Measurements from ENCODE around the gene CFAP90. TPM values are rescaled to one million over a fixed set of nuclear protein-coding genes. Genes with fewer than 3 reads are reported as not detected.

CFAP90 gene
- total RNA-seq, 1 experiment from 2014 or later: 0.29 TPM

- H3K4me3 ChIP-seq (ENCODE audit: low read depth, low read length): no peak overlapping the region
- Mint-ChIP-seq H3K4me1 (ENCODE audit: low read depth, unreplicated experiment) (peaks cover 5% of the 10 kb centered on the region), H3K27ac (ENCODE audit: unreplicated experiment) (no peak overlapping the region), H3K36me3 (ENCODE audit: insufficient read depth, unreplicated experiment) (peaks cover 7% of the 10 kb centered on the region), H3K4me3 (ENCODE audit: unreplicated experiment) (no peak overlapping the region), H3K27me3 (ENCODE audit: insufficient read depth, unreplicated experiment) (no peaks in the 10 kb centered on the region), H3K9me3 (ENCODE audit: unreplicated experiment) (no peaks in the 10 kb centered on the region)
- H3K36me3 ChIP-seq (ENCODE audit: control insufficient read depth, insufficient read depth, low read length): no peaks in the 10 kb centered on the region
- ChIA-PET POLR2A (no interaction called here), CTCF (no interaction called here)
- no TSS peak for BruUV-seq (replicated peaks)
- intact Hi-C loops (cut with micrococcal nuclease; ENCODE audit: unreplicated experiment): loop anchor here (10.0 kb wide), 1 partner anchor 93 kb away; no protein-coding TSS in a partner anchor
- H3K9me3 ChIP-seq: no peaks in the 10 kb centered on the region
- DNase-seq: no peak
- H3K4me1 ChIP-seq: no peaks in the 10 kb centered on the region
- no peak for TF ChIP-seq CTCF (IDR thresholded peaks at IDR 0.05; ENCODE audit: insufficient read depth in 1 of 2, low read depth in 1 of 2, low read length in 1 of 2, severe bottlenecking in 1 of 2, unreplicated experiment in 1 of 2)
- no peaks in the 10 kb centered on the region for H3K27me3 ChIP-seq (replicated peaks; ENCODE audit: control insufficient read depth, insufficient read depth, low read length)
Measured at GRCh38 chr5:7857361-7857760, 6.4 kb upstream of the CFAP90 start.

DNA sequence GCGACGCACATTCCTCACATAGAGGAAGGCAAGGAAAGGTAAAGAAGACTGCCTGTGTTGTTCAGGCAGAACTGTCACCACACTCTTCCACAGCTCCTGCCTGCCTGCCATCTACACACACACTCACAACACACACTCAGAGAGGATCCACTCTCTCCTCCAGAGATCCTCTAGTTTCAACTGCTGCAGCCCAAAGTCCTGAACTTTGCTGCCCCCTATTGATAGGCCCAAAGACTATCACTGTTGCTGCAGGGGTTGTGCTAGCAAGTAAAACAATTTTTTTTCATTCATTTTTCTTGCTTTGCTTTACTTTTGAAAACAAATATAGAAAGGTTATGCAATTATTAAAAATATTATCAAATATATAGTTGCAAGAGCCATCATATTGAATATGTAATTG, 5.9 kb upstream of the CFAP90 start:
- no peaks in the 10 kb centered on the region for H3K36me3 ChIP-seq (ENCODE audit: control insufficient read depth, insufficient read depth, low read length)
- Mint-ChIP-seq H3K9me3 (ENCODE audit: unreplicated experiment) (no peaks in the 10 kb centered on the region), H3K27ac (ENCODE audit: unreplicated experiment) (no peak overlapping the region), H3K27me3 (ENCODE audit: insufficient read depth, unreplicated experiment) (no peaks in the 10 kb centered on the region), H3K4me1 (ENCODE audit: low read depth, unreplicated experiment) (peaks cover 5% of the 10 kb centered on the region), H3K4me3 (ENCODE audit: unreplicated experiment) (no peak overlapping the region), H3K36me3 (ENCODE audit: insufficient read depth, unreplicated experiment) (peaks cover 7% of the 10 kb centered on the region)
- no peaks in the 10 kb centered on the region for H3K9me3 ChIP-seq
- TF ChIP-seq CTCF (IDR thresholded peaks at IDR 0.05; ENCODE audit: insufficient read depth in 1 of 2, low read depth in 1 of 2, low read length in 1 of 2, severe bottlenecking in 1 of 2, unreplicated experiment in 1 of 2): peak; percentile 45 to 51
- DNase-seq: peak in 1 of 2 experiments; percentile 54
- no peak overlapping the region for H3K4me3 ChIP-seq (ENCODE audit: low read depth, low read length)
- BruUV-seq (replicated peaks): no TSS peak
- no peaks in the 10 kb centered on the region for H3K27me3 ChIP-seq (replicated peaks; ENCODE audit: control insufficient read depth, insufficient read depth, low read length)
- POLR2A ChIA-PET: no interaction called here
- CTCF ChIA-PET: no interaction called here
- no peaks in the 10 kb centered on the region for H3K4me1 ChIP-seq
- intact Hi-C loops (cut with micrococcal nuclease; ENCODE audit: unreplicated experiment): loop anchor here (10.0 kb wide), 1 partner anchor 92 kb away; no protein-coding TSS in a partner anchor

DNA sequence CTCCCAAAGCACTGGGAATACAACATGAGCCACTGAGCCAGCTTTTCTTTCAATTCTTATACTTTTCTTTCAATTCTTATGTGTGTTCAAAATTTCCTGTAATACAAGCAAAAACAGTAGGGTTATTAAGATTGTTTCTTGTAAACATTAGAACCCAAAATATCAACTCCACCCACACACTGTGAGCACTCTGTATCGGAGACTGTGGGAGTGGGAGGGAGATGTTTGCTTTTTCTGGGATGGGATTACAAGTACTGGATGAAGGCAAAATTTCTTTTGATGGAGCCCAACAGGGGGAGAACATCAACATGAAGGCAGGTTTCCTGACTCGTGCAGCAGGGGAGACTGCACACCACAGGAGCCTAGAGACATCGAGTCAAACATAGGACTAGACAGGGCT, 4.7 kb upstream of the CFAP90 start:
- no peaks in the 10 kb centered on the region for H3K27me3 Mint-ChIP-seq (ENCODE audit: insufficient read depth, unreplicated experiment)
- no peaks in the 10 kb centered on the region for H3K9me3 Mint-ChIP-seq (ENCODE audit: unreplicated experiment)
- TF ChIP-seq CTCF (IDR thresholded peaks at IDR 0.05; ENCODE audit: insufficient read depth in 1 of 2, low read depth in 1 of 2, low read length in 1 of 2, severe bottlenecking in 1 of 2, unreplicated experiment in 1 of 2): no peak
- no peak overlapping the region for H3K4me3 Mint-ChIP-seq (ENCODE audit: unreplicated experiment)
- no peaks in the 10 kb centered on the region for H3K27me3 ChIP-seq (replicated peaks; ENCODE audit: control insufficient read depth, insufficient read depth, low read length)
- no peaks in the 10 kb centered on the region for H3K4me1 ChIP-seq
- intact Hi-C loops (cut with micrococcal nuclease; ENCODE audit: unreplicated experiment): loop anchor here (10.0 kb wide), 1 partner anchor 91 kb away; no protein-coding TSS in a partner anchor
- DNase-seq: no peak
- no peak overlapping the region for H3K4me3 ChIP-seq (ENCODE audit: low read depth, low read length)
- POLR2A ChIA-PET: no interaction called here
- H3K36me3 ChIP-seq (ENCODE audit: control insufficient read depth, insufficient read depth, low read length): no peaks in the 10 kb centered on the region
- peaks cover 5% of the 10 kb centered on the region for H3K4me1 Mint-ChIP-seq (ENCODE audit: low read depth, unreplicated experiment)
- CTCF ChIA-PET: no interaction called here
- no TSS peak for BruUV-seq (replicated peaks)
- H3K36me3 Mint-ChIP-seq (ENCODE audit: insufficient read depth, unreplicated experiment): peaks cover 13% of the 10 kb centered on the region
- H3K27ac Mint-ChIP-seq (ENCODE audit: unreplicated experiment): no peak overlapping the region
- peaks cover 5% of the 10 kb centered on the region; the same call in 1 of the 2 replicates for H3K9me3 ChIP-seq

All from Caco-2 (cell line).